ENCODE data around the gene VWA8.
A peak's percentile ranks its signal among the peaks of the same experiment; 100 is the strongest.
"Not testable (repeated sequence)": the region's sequence is repeated elsewhere in the genome, so short reads cannot be mapped to it uniquely, and the experiment has no call there.

The VWA8 gene

GRCh38 chr13:41633776-41634175 is 327.1 kb downstream of the VWA8 start:
- H3K4me3 ChIP-seq (ENCODE audit: control insufficient read depth, low read depth, low read length), result no peak overlapping the region
- DNase-seq (ENCODE audit: low read depth), result no peak
- TF ChIP-seq CTCF (IDR thresholded peaks at IDR 0.05; ENCODE audit: control insufficient read depth, insufficient read depth, low read depth, low read length, missing control alignments), result no peak

GRCh38 chr13:41631296-41631965 is 329.5 kb downstream of the VWA8 start:
- H3K4me3 ChIP-seq (ENCODE audit: control insufficient read depth, low read depth, low read length), result no peak overlapping the region
- no peak for TF ChIP-seq CTCF (IDR thresholded peaks at IDR 0.05; ENCODE audit: control insufficient read depth, insufficient read depth, low read depth, low read length, missing control alignments)
- DNase-seq (ENCODE audit: low read depth), result no peak

- DNase-seq (ENCODE audit: low read depth), result no peak
- no peak for TF ChIP-seq CTCF (IDR thresholded peaks at IDR 0.05; ENCODE audit: control insufficient read depth, insufficient read depth, low read depth, low read length, missing control alignments)
- no peak overlapping the region for H3K4me3 ChIP-seq (ENCODE audit: control insufficient read depth, low read depth, low read length)
These were observed 333.5 kb downstream of the VWA8 start for GRCh38 chr13:41627425-41627824.

- TF ChIP-seq CTCF (IDR thresholded peaks at IDR 0.05; ENCODE audit: control insufficient read depth, insufficient read depth, low read depth, low read length, missing control alignments), result no peak
- no peak overlapping the region for H3K4me3 ChIP-seq (ENCODE audit: control insufficient read depth, low read depth, low read length)
- no peak for DNase-seq (ENCODE audit: low read depth)
These were observed 336.9 kb downstream of the VWA8 start for GRCh38 chr13:41624041-41624440.

- H3K4me3 ChIP-seq (ENCODE audit: control insufficient read depth, low read depth, low read length), result no peak overlapping the region
- TF ChIP-seq CTCF (IDR thresholded peaks at IDR 0.05; ENCODE audit: control insufficient read depth, insufficient read depth, low read depth, low read length, missing control alignments), result no peak
- peak; percentile 89 for DNase-seq (ENCODE audit: low read depth)
These were observed 338.2 kb downstream of the VWA8 start for GRCh38 chr13:41622432-41623429.

GRCh38 chr13:41621716-41622431 is 339.0 kb downstream of the VWA8 start:
- DNase-seq (ENCODE audit: low read depth), result no peak
- TF ChIP-seq CTCF (IDR thresholded peaks at IDR 0.05; ENCODE audit: control insufficient read depth, insufficient read depth, low read depth, low read length, missing control alignments), result no peak
- H3K4me3 ChIP-seq (ENCODE audit: control insufficient read depth, low read depth, low read length), result no peak overlapping the region

DNA sequence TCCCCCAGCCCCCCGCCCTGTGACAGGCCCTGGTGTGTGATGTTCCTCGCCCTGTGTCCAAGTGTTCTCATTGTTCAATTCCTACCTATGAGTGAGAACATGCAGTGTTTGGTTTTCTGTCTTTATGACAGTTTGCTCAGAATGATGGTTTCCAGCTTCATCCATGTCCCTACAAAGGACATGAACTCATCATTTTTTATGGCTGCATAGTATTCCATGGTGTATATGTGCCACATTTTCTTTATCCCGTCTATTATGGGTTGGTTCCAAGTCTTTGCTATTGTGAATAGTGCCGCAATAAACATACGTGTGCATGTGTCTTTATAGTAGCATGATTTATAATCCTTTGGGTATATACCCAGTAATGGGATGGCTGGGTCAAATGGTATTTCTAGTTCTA is 343.3 kb downstream of the VWA8 start:
- DNase-seq (ENCODE audit: low read depth); H3K4me3 ChIP-seq (ENCODE audit: control insufficient read depth, low read depth, low read length): not testable (repeated sequence)
